HG02870 (cell line): ENCODE results near the gene CYP4Z1.
"Not testable (repeated sequence)": the region's sequence is repeated elsewhere in the genome, so short reads cannot be mapped to it uniquely, and the experiment has no call there.

Experiments used
- ATAC-seq: cut with Tn5 transposase; IDR thresholded peaks from one replicate; pipeline ENCODE4 v1.9.1; 2021; ENCODE audit warnings: mild to moderate bottlenecking, moderate library complexity; ENCODE audit not compliant: unreplicated experiment

Gene CYP4Z1

DNA sequence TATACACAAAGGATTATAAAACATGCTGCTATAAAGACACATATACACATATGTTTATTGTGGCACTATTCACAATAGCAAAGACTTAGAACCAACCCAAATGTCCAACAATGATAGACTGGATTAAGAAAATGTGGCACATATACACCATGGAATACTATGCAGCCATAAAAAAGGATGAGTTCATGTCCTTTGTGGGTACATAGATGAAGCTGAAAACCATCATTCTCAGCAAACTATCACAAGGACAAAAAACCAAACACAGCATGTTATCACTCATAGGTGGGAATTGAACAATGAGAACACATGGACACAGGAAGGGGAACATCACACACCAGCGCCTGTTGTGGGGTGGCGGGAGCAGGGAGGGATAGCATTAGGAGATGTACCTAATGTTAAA lies 60.0 kb downstream of the CYP4Z1 start:
- ATAC-seq: not testable (repeated sequence)

DNA sequence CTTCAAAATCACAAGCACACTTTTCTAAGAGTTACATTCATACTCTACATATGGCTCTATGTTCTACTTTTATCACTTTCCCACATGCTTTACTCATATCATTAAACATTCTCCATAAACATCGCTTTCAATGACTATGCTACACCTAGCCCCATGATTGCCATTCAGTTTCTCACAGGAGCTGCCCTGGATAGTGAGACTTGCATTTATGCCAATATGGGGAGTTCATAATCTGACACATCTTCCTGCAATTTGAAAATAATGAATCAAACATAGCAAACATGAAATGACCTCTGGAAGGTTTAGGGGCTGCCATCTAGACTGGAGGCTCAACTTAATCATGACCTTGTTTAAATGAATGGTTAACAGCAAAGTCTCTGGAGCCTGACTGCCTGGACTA lies 61.2 kb downstream of the CYP4Z1 start:
- no peak for ATAC-seq

DNA sequence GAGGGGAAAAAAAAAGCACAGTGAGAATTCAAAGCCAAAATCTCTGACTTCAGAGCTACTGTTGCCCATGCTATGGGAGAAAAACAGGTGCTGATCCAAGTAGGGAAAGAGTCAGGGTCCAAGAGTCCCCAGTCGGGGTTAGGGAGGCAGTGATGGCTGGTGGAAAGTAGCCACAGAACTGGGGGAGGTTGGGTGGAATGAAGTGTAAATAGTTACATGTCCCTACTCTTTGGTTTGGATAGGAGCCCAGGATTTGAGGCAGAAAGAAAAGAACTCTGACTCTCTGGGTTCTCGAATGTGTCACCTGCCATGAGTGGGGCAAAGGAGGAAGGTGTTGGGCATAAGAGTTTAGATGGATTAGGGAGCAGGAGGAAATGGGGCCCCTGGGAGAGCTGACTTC lies 61.8 kb downstream of the CYP4Z1 start:
- ATAC-seq: not testable (repeated sequence)

- not testable (repeated sequence) for ATAC-seq
Measured at GRCh38 chr1:47129489-47130230, 62.6 kb downstream of the CYP4Z1 start.

GRCh38 chr1:47132665-47133064 lies 65.6 kb downstream of the CYP4Z1 start:
- not testable (repeated sequence) for ATAC-seq

DNA sequence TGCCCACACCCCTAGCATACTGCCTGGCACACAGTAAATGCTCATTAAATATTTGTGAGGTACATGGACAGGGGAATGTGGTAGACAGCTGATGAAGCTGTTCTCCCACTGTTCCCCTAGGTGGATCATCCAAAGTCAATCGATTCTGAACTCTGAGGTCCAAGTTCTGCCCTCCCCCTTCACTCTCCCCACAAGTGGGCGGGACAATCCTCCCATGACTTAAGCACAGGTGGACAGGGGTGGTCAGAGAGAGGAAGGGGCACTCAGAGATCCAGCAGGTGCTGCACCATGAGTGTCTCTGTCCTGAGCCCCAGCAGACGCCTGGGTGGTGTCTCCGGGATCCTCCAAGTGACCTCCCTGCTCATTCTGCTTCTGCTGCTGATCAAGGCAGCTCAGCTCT lies 70.2 kb downstream of the CYP4Z1 start, which contains the start of gene CYP4A22:
Gene CYP4A22 (plus strand): TSS at position 244 of the 400 bp plus-strand sequence. CDS start 45 bp downstream, at position 289.
- no peak for ATAC-seq

GRCh38 chr1:47137925-47138615 lies 71.0 kb downstream of the CYP4Z1 start:
- no peak for ATAC-seq

DNA sequence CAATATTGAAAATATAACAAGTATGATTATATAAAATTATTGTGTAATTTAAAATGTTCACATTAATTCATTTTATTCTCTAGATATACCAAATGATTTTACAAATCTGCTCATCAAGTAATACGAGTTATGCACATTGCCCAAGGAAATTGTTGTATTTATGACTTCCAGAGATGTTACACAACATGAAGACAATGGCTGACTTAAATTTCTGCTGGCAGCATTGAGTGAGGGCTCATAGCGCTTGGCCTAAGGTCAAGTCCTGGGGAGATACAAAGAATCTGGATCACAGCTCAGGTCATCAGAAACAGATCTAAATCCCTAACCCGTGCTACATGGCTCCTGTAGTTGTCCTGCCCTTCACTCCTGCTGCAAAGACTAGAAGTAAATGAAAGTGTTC lies 73.3 kb downstream of the CYP4Z1 start:
- not testable (repeated sequence) for ATAC-seq

GRCh38 chr1:47143654-47144053 lies 76.6 kb downstream of the CYP4Z1 start:
- not testable (repeated sequence) for ATAC-seq

DNA sequence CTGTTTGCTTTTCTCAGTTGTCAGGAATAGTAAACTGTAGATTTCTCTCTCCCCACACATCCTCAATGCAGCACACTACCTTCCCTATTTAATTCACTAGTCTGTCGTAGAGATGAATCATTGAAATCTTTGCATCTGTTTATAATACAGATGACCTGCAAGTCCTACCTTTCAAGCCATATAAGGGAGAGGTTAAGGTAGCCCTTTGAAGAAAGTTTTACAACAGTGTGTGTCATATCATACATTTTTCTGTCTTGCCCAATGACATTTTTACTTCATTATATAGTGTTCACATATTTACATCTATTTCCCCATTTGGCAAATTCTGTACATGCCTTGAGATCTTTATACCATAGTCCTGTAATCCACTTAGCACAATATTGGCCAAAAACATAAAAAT lies 79.5 kb downstream of the CYP4Z1 start:
- not testable (repeated sequence) for ATAC-seq

DNA sequence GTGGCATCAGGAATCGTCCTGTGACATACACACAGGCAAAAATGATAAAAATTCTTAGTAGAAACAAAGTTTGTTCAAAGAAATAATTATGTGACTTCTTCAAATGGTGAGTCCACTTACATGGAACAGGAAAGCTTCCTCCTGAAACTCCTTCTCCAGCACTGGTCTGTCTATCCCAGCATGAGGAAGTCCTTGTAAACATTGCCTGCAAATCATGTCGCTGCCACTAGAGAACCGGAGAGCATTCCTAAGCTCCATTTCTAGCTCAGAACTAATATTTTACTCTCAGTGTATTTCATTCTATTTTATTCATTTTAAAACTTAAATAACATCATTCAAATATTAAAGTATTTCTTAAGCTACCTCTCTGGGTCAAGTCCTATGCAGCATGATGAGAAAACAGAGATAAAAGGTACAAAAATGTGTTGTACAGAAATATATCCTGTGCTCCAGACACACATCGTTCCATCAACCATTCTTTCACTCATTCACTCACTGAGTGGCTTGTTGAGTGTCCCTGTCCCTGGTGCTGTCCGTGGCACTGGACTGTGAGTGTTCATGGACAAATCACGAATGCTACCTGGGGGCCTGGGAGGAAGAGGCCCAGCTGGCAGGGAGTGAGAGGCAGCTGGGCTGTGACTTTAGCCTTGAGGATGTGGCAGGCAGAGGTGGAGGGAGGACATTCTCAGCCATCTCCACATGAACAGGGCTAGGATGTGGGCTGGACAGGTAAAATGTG lies 80.2 kb downstream of the CYP4Z1 start:
- ATAC-seq: no peak

DNA sequence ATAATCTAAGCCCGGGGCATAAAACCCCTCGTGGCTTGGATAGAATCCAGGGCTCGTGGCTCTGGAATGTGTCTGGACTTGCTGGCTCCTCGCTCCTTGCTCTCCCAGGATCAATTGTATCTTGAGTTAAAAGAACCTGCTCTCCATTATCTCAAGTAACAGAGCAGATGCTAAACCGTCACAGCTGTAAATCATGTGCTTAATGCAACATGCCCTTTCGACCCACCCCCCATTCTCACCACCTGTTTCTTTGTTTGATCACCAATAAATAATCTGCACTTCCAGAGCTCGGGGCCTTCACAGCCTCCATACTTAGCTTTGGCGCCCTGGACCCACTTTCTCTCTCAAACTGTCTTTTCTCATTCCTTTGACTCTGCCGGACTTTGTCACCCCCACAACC lies 82.1 kb downstream of the CYP4Z1 start:
- ATAC-seq: not testable (repeated sequence)

DNA sequence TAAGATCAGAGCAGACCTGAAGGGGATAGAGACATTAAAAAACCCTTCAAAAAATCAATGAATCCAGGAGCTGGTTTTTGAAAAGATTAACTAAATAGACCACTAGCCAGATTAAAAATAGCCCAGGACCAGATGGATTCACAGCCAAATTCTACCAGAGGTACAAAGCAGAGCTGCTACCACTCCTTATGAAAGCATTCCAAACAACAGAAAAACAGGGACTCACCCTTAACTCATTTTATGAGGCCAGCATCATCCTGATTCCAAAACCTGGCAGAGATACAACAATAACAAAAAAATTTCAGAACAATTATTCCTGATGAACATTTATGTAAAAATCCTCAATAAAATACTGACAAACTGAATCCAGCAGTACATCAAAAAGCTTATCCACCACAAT lies 89.4 kb downstream of the CYP4Z1 start:
- not testable (repeated sequence) for ATAC-seq

DNA sequence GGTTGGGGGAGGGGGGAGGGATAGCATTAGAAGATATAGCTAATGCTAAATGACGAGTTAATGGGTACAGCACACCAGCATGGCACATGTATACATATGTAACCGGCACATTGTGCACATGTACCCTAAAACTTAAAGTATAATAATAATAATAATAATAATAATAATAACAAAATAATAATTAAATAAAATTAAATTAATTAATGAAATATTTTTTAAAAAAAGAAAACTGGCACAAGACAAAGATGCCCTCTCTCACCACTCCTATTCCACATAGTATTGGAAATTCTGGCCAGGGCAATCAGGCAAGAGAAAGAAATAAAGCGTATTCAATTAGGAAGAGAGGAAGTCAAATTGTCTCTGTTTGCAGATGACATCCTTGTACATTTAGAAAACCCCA lies 90.9 kb downstream of the CYP4Z1 start:
- not testable (repeated sequence) for ATAC-seq

GRCh38 chr1:47160716-47161115 lies 93.7 kb downstream of the CYP4Z1 start:
- no peak for ATAC-seq

- ATAC-seq: no peak
Measured at GRCh38 chr1:47161298-47162040, 94.4 kb downstream of the CYP4Z1 start.

DNA sequence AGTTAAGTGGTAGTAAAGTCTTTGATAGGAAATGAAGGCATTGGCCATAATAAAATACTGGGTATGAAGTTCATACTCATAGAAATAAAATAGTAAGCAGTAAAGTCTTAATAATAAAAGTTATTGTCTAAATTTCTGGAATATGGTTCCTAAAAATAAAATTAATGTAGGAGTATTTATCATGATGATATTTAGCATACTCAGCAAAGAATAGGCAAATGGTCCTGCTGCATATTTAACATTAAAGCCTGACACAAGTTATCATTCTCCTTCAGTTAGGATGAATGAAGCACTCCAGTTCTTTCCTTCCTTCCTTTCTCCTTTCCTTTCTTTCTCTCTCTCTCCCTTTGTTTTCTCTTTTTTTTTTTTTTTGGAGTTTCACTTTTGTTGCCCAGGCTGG lies 97.5 kb downstream of the CYP4Z1 start:
- ATAC-seq: no peak
